Cortex of kidney (tissue), 1 donor: Measurements from ENCODE around the gene RNMT.

Experiments used
- DNase-seq: peaks from one replicate; lab custom pipeline; 2025; lab: John Stamatoyannopoulos, UW

The RNMT gene

DNA sequence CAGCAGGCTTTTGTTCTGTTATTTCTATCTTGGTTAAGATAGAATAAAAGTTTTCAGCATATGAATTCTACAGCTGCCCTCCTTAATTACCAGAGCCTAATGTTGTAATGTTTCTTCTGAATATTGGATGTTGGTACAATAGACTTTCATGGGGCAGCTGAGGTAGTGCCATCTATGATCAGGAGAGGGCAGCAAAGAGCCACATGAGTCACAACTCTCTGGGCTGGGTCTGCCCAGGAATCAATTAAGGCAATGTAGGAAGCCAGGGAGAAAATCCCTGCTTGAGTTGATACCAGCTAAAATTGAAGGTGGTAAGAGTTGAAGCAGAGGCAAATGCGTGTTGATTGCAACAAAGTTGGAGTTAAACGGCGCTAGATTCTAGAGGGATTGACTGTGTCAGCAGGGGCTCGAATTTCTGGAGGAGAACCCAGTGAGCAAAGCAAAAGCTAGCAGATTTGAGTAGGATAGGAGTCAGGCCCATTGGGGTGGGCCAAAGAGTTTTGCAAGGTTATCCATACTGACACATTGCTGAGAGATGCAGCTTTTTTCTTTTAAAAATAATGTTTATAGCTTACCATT lies 86.9 kb downstream of the RNMT start:
- no peak for DNase-seq
